ENCODE data around the gene FAM20C.
"Not testable (repeated sequence)": the region's sequence is repeated elsewhere in the genome, so short reads cannot be mapped to it uniquely, and the experiment has no call there.

FAM20C gene

DNA sequence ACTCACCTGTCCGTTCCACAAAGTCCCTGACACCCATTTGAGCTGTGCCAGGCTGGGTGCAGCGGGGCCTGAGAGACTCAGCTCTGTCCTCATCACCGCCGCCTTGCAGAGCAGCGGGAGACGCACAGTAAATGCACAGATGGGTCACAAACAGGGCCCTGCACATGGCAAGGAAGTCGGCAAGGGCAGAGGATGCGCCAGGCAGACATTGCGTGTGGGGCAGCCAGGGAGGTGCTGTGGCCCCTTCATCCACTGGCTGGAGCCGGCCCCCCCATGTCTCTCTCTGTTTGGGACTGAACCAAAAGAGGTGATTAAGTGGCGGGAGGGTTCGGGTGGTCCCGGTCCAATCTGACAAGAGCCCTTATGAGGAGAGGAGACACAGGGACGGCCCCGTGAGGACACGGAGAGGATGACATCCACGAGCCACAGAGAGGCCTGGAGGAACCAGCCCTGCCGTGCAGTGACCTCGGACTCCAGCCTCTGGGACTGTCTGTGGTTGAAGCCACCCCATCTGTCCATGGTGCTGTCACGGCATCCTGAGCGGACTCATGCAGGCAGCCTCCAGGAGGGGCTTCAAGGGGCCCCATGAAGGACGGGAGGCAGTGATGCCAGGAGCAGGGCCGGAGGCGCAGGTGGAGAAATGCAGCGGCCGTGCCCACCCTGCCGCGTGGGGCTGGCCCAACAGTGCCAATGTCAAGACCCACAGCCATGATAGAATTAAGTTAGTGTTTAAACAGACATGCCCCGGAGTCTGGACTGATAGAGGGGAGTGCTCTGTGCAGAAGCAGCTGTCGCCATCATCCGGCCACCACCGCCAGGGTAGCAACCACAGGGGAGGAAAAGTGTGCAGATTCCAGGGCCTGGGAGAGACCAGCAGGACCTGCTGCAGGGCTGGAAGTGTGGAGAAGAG lies 69.2 kb downstream of the FAM20C start:
- no peak for DNase-seq

DNA sequence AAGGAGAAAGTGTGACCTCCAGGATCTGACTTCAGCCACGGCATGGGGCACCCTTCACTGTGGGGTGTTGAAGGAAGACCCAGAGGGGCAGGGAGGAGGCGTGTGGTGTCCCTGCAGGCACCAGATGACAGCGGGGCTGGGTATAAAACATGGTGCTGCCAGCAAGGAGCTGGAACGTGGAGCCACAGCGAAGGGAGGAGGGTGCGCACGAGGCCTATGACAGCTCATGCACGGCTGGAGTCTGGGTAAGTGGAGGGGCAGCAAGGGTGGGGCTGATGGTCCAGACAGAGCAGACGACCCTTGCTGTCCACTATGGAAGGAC lies 69.8 kb downstream of the FAM20C start:
- no peak for DNase-seq

DNA sequence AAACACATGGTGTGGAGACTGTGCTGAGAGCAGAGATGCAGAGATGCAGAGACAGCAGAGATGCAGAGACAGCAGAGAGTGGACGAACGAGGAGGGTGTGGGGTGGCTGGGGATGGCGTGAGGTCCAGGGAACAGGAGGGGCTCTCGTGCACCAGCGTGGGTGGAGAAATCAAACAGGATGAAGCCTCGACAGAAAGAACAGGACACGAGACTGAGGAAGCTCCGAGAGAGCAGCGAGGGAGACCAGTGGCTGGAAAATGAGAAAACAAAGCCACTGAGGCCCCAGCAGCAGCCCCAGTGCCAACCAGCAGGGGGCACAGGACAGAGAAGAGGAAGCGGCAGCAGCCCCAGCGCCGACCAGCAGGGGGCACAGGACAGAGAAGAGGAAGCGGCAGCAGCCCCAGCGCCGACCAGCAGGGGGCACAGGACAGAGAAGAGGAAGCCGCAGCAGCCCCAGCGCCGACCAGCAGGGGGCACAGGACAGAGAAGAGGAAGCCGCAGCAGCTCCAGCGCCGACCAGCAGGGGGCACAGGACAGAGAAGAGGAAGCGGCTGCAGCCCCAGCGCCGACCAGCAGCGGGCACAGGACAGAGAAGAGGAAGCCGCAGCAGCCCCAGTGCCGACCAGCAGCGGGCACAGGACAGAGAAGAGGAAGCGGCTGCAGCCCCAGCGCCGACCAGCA lies 70.4 kb downstream of the FAM20C start:
- DNase-seq: not testable (repeated sequence)

DNA sequence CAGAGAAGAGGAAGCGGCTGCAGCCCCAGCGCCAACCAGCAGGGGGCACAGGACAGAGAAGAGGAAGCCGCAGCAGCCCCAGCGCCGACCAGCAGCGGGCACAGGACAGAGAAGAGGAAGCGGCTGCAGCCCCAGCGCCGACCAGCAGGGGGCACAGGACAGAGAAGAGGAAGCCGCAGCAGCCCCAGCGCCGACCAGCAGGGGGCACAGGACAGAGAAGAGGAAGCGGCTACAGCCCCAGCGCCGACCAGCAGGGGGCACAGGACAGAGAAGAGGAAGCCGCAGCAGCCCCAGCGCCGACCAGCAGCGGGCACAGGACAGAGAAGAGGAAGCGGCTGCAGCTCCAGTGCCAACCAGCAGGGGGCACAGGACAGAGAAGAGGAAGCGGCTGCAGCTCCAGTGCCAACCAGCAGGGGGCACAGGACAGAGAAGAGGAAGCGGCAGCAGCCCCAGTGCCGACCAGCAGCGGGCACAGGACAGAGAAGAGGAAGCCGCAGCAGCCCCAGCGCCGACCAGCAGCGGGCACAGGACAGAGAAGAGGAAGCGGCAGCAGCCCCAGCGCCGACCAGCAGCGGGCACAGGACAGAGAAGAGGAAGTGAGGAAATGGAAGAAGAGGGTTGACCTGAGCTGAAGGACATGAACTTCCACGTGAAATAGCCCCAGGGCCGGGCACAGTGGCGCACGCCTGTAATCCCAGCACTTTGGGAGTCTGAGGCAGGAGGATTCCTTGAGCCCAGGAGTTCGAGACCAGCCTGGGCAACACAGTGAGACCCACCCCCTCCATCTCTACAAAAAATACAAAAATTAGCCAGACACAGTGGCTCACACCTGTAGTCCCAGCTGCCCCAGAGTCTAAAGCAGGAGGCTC lies 71.3 kb downstream of the FAM20C start:
- not testable (repeated sequence) for DNase-seq

GRCh38 chr7:264541-265191 lies 72.3 kb downstream of the FAM20C start:
- no peak for DNase-seq

DNA sequence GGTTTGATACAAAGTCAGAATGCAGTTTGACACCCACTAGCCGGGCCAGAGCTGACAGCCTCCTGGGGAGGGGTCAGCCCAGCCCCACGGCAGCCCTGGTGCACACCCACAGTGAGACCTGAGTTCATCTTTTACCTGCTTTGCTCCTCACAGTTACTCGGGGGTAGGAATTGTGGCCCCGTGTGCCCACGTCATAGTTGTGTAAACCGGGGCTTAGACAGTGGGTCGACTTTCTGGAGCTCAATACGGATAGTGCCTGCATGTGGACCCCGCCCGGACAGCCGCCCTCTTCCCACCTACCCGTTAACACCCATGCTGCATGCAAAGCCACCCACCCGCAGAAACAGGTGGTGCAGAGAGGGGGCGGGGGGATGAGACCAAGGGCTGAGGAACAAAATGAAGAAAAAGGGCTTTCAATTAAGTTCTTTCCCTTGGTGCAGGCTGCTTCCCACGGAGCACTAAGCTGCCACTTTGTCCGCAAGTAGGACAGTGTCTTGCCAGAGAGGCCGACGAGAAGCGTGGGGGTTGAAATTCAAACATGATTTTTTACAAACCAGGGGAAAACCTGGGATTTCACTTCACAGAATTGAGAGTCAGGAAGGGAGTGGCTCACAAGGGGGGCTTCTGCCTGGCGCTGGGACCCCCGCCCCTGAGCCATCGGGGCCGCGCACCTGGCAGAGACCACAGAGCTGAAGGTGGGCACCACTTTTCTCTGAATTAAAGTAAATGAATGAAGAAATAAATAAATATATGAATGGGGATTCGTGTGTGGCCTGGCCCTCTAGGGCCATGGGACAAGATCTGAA lies 73.0 kb downstream of the FAM20C start:
- DNase-seq: no peak

- DNase-seq: no peak
These were observed 73.9 kb downstream of the FAM20C start for GRCh38 chr7:265998-266850.

GRCh38 chr7:266851-267840 lies 74.8 kb downstream of the FAM20C start:
- DNase-seq: no peak

GRCh38 chr7:268991-269390 lies 76.6 kb downstream of the FAM20C start:
- DNase-seq: no peak

- no peak for DNase-seq
These were observed 77.3 kb downstream of the FAM20C start for GRCh38 chr7:269721-270120.

DNA sequence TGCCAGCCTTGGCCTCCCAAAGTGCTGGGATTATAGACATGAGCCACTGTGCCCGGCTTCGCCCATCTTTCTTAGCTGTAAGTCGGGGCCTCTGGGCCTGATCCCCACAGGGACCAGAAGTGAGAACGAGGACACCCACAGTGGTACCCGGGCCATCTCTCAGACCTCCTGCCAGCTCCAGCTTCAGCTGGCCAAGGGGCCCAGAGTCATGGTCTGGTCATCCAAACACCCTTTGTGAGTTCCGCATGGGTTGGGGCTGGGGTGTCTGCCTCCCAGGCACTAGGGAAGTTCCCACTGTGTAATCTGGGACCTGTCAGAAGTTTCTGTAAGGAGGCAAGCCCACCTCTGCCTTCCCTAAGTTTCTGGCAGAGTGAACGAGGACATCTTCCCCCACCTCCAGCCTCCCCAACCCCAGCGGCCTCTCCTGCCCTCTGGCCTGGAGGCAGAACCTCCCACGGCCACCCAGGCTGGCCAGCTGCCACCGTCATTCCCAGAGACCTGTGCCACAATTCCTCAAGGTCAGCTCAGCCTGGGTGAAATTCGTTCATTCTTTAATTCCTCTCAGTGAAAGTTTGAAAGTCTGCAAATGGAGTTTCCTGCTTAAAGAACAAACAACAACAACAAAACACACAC lies 78.1 kb downstream of the FAM20C start:
- no peak for DNase-seq

DNA sequence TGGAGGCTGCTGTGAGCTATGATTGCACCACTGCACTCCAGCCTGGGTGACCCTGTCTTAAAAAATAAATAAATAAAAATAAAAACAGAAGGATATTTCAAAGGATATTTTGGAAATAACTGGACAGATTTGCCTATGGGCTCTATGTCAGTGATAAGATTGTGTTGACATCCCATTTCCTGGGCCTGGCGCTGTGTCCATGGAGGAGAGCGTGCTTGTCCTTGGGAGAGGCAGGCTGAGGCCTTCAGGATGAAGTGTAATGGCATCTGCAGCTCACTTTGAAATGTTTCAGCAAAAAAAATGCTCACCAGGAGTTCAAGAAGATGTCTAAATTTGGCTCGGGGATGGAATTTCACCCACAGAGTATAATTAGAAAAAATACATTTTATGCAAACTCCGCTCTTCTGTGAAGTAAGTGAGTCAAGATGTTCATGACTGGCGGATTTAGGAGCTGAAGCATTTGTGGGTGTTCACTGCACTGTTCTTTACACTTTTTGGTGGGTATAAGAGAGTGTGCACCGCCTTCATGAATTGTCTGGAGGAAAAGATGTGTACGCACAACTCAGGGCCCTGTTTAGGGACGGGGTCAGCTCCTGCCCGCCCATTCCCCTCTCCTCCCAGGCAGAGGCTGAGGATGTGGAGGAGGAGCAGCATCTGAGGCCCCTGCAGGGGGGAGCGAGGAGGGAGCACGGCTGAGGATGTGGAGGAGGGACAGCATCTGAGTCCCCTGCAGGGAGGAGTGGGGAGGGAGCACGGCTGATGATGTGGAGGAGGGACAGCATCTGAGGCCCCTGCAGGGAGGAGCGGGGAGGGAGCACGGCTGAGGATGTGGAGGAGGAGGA lies 79.1 kb downstream of the FAM20C start:
- no peak for DNase-seq

DNA sequence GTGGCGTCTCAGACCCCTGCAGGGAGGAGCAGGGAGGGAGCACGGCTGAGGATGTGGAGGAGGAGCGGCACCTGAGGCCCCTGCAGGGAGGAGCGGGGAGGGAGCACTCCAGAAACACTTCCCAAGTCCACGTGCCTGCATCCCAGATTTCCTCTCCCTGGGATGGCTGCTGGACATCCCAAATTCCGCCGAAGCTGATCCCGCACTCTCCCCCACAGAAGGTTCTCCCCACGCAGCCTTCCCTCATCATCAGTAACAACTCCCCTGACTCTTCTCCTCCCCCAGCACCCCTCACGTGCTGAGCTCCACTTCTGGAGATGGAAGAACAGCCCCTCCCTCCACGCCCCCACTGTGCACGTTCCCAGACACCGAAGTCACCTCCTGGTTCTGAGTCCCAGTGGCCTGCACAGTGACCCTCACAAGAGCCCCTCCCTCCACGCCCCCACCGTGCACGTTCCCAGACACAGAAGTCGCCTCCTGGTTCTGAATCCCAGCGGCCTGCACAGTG lies 79.8 kb downstream of the FAM20C start:
- DNase-seq: no peak

DNA sequence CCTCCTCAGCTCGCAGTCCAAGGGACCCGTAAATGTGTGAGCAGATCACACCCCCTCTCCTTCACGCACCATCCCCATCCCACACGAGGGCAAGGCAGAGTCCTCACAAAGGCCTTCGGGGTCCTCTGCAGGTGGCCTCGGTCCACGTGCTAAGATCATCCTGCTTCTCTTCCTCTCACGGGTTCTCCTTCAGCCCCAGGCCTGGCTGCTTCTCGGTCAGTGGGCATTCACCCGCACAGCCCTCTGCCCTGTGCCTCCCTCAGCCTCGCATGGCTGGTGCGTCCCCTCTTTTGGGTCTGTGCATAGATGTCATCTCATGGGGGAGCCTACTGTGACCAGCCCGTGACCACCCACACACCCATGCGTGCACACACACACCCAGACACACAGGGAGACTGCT lies 80.3 kb downstream of the FAM20C start:
- DNase-seq: no peak

- no peak for DNase-seq
These were observed 81.0 kb downstream of the FAM20C start for GRCh38 chr7:273327-273726.

GRCh38 chr7:274266-274665 lies 81.9 kb downstream of the FAM20C start:
- DNase-seq: no peak

- no peak for DNase-seq
These were observed 84.0 kb downstream of the FAM20C start for GRCh38 chr7:276230-276835.

GRCh38 chr7:277228-277627 lies 84.9 kb downstream of the FAM20C start:
- DNase-seq: no peak
